Common myeloid progenitor, CD34-positive (primary cell): ENCODE data around the gene NAA60.

Experiments used
- CTCF ChIA-PET: fragments of 350-600 bp; sonication (Branson Sonifier 250); formaldehyde crosslinking; loops from one replicate; lab custom pipeline; 2021; ENCODE audit warnings: antibody characterized with exemption; lab: Charles Lee
- POLR2A ChIA-PET: fragments of 350-600 bp; sonication (Branson Sonifier 250); formaldehyde crosslinking; loops from one replicate; lab custom pipeline; 2021; ENCODE audit warnings: antibody characterized with exemption; lab: Charles Lee
- DNase-seq, 3 donors: peaks; one replicate each; pipeline versions ENCODE4 v3.0.0 to v3.0.0-alpha.2; 2013
- H3K27ac ChIP-seq, 2 experiments: 1 replicate in 1 of 2; 2 replicates in 1 of 2; pipeline ENCODE4 v1.7.0; 2013; ENCODE audit warnings: inconsistent platforms in 2 of 2, low read length in 2 of 2, mild to moderate bottlenecking in 2 of 2, low read depth in 1 of 2, moderate library complexity in 1 of 2; ENCODE audit not compliant: severe bottlenecking in 2 of 2, insufficient read depth in 1 of 2, poor library complexity in 1 of 2
- H3K27me3 ChIP-seq, 5 experiments: replicated peaks in 2 of 5; 1 replicate in 3 of 5; 2 replicates in 2 of 5; pipeline versions ENCODE4 v1.6.1 to v1.7.0; 2013; ENCODE audit warnings: low read length in 4 of 5, mild to moderate bottlenecking in 2 of 5, moderate library complexity in 2 of 5, inconsistent platforms in 1 of 5; ENCODE audit not compliant: insufficient read depth in 5 of 5, control insufficient read depth in 4 of 5
- H3K36me3 ChIP-seq, 4 experiments: 1 replicate in 2 of 4; 2 replicates in 2 of 4; pipeline versions ENCODE4 v1.6.1 to v1.7.0; 2013; ENCODE audit warnings: low read length in 3 of 4, control low read depth in 1 of 4, mild to moderate bottlenecking in 1 of 4; ENCODE audit not compliant: control insufficient read depth in 4 of 4, insufficient read depth in 4 of 4
- H3K4me1 ChIP-seq, 4 experiments: 1 replicate in 3 of 4; 2 replicates in 1 of 4; pipeline versions ENCODE4 v1.6.1 to v1.7.1; 2013; ENCODE audit warnings: low read length in 3 of 4, mild to moderate bottlenecking in 3 of 4, control low read depth in 1 of 4, inconsistent platforms in 1 of 4, moderate library complexity in 1 of 4; ENCODE audit not compliant: control insufficient read depth in 4 of 4, insufficient read depth in 4 of 4; ENCODE audit errors: control extremely low read depth in 1 of 4
- H3K4me3 ChIP-seq, 7 experiments: 1 replicate in 4 of 7; 2 replicates in 3 of 7; pipeline versions ENCODE4 v1.5.1 to v1.7.0; 2013; ENCODE audit warnings: mild to moderate bottlenecking in 7 of 7, low read length in 6 of 7, moderate library complexity in 6 of 7, inconsistent platforms in 2 of 7, low read depth in 2 of 7, control low read depth in 1 of 7; ENCODE audit not compliant: insufficient read depth in 4 of 7, control insufficient read depth in 1 of 7; ENCODE audit errors: extremely low read depth in 1 of 7
- H3K9me3 ChIP-seq, 5 experiments: 1 replicate in 4 of 5; 2 replicates in 1 of 5; pipeline versions ENCODE4 v1.6.1 to v1.7.1; 2013; ENCODE audit warnings: low read length in 4 of 5, mild to moderate bottlenecking in 2 of 5, inconsistent platforms in 1 of 5, low read depth in 1 of 5, moderate library complexity in 1 of 5; ENCODE audit not compliant: control insufficient read depth in 4 of 5, insufficient read depth in 2 of 5; ENCODE audit errors: control extremely low read depth in 1 of 5
- WGBS: methylation state at CpG from one replicate; pipeline ENCODE4 v1.1.5; 2013; ENCODE audit not compliant: insufficient coverage; 5-methylcytosine and 5-hydroxymethylcytosine counted together

The NAA60 gene

DNA sequence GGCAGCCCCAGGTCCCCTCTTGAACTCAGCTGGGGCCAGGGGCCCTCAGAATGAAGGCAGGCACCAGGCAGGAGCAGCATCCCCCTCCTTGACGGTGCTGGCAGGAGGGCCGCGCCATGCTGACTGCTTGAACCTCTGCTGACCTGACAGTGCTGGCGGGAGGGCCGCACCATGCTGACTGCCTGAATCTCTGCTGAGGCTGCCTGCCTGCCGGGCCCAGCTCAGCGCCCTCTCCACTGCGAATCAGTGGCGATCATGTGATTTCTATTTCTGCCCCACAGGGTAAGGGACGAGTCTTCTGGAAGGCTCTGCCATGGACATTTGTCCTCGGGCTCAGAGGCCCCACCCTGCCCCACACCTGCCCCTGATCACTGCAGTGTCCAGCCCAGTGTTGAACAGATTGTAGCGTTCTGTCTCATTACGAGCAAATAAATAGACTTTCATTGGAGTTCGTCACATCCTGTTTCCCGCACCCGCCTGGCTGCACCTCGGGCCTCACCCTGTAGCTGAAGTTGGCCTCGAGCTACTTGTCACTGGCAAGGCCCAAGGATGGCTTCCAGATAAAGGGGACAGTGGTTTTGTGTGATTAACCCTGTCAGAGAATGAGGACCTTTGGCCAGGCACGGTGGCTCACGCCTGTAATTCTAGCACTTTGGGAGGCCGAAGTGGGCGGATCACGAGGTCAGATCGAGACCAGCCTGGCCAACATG lies 43.2 kb downstream of the NAA60 start:
- H3K27me3 ChIP-seq: no peaks in the 10 kb centered on the region
- H3K36me3 ChIP-seq: peaks cover 10 to 62% (median 49%) of the 10 kb centered on the region in 4 experiments
- no peak for DNase-seq
- H3K4me1 ChIP-seq: peaks cover 0 to 6% (median 0%) of the 10 kb centered on the region in 4 experiments
- H3K9me3 ChIP-seq: no peaks in the 10 kb centered on the region
- no peak overlapping the region for H3K27ac ChIP-seq
- ChIA-PET POLR2A (no interaction called here), CTCF (interaction anchor here (1.0 to 1.4 kb wide), 3 partner anchors 9 to 25 kb away, joined by 3 to 4 read pairs (median 3); no protein-coding TSS in a partner anchor)
- H3K4me3 ChIP-seq: no peak overlapping the region
- 97% methylated on average over 24 of the region's 24 CpGs for WGBS

DNA sequence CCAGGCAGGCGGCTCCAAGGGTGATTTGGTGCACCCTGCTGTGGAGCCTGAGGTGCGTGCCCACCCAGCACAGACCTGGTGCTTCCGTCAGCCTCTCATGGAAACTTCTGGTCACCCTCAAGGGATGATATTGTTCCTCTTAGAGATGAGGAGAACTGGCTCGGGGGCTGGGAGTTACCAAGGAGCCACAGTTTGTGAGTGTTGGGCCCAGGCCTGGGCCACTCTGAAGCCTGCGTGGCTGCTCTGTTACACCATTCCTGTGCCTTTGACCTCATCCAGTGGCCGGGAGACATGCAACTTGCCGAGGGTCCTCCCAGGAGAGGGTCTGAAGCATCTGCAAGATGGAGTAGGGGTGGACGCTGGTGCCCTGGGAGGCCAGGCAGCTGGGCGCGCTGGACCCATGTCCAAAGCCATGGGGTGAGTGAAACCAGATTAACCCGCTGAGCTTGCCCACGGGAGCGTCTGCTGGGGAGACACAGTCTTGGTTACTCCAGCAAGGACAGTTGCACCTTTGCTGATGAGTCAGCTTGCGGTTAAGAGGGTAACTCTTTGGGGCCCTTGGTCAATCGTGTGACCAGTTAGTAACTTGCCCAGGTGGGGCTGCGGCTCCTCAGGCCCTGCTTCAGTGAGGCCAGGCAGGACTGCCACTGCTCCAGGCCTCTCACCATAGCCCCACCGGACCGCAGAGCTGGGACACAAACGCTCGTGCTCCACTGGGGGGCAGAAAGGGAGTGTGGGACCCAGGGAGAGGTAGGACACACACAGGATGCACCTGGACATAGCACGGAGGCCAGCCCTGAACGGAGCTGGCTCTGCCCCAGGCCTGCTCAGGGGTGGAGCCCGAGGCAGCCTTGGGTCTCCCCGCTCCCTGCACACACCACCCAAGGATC lies 44.3 kb downstream of the NAA60 start:
- CTCF ChIA-PET: interaction anchor here (1.0 kb wide), 1 partner anchor 12 kb away, joined by 4 read pairs; no protein-coding TSS in a partner anchor
- Histone ChIP-seq H3K27me3 (no peaks in the 10 kb centered on the region), H3K4me3 (no peak overlapping the region), H3K9me3 (no peaks in the 10 kb centered on the region), H3K27ac (no peak overlapping the region), H3K4me1 (peaks cover 0 to 7% (median 0%) of the 10 kb centered on the region in 4 experiments), H3K36me3 (peaks cover 10 to 53% (median 43%) of the 10 kb centered on the region in 4 experiments)
- WGBS: 87% methylated on average over 23 of the region's 24 CpGs
- POLR2A ChIA-PET: no interaction called here
- DNase-seq: peak in 1 of 3 donors; percentile 54

DNA sequence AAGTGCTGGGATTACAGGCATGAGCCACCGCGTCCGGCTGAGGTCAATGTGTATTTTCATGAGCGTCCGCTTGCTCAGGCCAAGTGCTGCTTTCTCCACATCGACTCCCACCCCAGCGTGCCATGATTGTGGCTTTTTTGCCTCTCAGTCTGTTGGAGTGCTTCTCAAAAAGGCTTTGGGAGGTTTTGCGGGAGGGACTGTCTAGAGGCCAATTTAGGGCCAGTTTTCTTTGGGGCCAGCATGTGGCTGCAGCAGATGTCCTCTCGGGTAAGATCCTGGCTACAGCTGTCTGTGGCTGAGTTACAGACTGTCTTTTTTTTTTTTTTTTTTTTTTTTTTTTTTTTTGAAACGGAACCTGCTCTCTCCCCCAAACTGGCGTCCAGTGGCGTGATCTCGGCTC lies 45.3 kb downstream of the NAA60 start:
- Histone ChIP-seq H3K4me1 (peaks cover 0 to 7% (median 0%) of the 10 kb centered on the region in 4 experiments), H3K27ac (no peak overlapping the region), H3K4me3 (no peak overlapping the region), H3K36me3 (peaks cover 7 to 42% (median 33%) of the 10 kb centered on the region in 4 experiments), H3K27me3 (no peaks in the 10 kb centered on the region), H3K9me3 (no peaks in the 10 kb centered on the region)
- POLR2A ChIA-PET: interaction anchor here (0.5 to 0.7 kb wide), 2 partner anchors 11 to 369 kb away, joined by 3 to 4 read pairs; no protein-coding TSS in a partner anchor
- CTCF ChIA-PET: no interaction called here
- WGBS: 93% methylated on average over 8 of the region's 13 CpGs
- no peak for DNase-seq

DNA sequence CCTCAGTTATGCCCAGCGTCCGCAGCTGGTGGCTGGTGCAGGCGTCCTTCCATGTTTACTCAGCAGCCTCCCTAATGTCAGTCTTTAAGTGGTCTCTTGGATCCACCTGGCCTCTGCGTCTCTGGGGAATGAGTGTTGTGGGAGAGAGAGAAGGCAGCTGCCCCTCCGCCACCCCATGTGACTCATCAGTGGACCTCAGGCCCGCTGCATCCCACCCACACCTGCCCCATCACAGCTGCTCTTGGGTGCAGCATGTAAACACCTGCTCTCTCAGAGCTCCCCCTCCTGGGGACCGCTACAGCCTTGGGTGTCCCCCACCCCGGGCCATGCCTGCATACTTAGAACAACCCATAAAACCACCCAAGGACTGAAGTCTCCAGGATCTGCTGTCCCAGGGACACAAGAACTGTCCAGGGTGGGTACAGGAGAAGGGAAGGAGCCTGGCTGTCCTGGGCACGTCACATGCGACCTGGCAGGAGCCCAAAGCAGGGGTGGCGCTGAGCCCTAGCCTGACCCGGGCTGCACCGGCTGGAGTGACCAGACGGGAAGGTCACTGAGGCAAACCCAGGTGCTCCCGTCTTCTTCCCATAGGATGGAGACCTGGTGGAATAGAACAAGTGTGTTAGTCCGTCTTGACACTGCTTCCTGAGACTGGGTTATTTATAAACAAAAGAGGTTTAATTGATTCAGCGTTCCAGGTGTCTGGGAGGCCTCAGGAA lies 47.6 kb downstream of the NAA60 start:
- Histone ChIP-seq H3K4me3 (no peak overlapping the region), H3K4me1 (peaks cover 0 to 7% (median 0%) of the 10 kb centered on the region in 4 experiments), H3K27ac (no peak overlapping the region), H3K27me3 (no peaks in the 10 kb centered on the region), H3K36me3 (peaks cover 0 to 20% (median 13%) of the 10 kb centered on the region in 4 experiments), H3K9me3 (no peaks in the 10 kb centered on the region)
- 81% methylated on average over 12 of the region's 17 CpGs for WGBS
- ChIA-PET CTCF (interaction anchor here (0.6 to 1.7 kb wide), 2 partner anchors 9 to 30 kb away, joined by 3 to 5 read pairs; no protein-coding TSS in a partner anchor), POLR2A (interaction anchor here (0.6 kb wide), 1 partner anchor 328 kb away, joined by 4 read pairs; no protein-coding TSS in a partner anchor)
- DNase-seq: no peak

DNA sequence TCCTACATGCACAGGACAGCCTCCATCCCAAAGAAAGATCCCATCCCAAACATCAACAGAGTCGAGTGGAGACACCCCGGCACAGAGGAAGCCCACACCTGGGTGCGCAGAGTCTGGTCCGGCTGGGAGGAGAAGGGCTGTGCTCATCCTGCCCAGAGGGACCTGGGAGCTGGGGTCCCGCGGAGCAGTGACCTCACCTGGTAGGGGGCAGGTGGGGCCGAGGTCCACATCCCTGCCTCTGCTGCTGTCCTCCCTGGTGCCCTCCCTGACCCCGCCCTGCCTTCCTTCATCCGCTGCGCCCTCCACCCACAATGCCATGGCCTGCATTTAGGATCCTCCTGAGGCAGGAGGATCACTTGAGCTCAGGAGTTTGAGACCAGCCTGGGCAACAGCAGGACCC lies 48.9 kb downstream of the NAA60 start:
- Histone ChIP-seq H3K9me3 (no peaks in the 10 kb centered on the region), H3K4me1 (peaks cover 0 to 7% (median 0%) of the 10 kb centered on the region in 4 experiments), H3K4me3 (no peak overlapping the region), H3K36me3 (peaks cover 0 to 9% (median 8%) of the 10 kb centered on the region in 4 experiments), H3K27ac (no peak overlapping the region), H3K27me3 (no peaks in the 10 kb centered on the region)
- DNase-seq: no peak
- 96% methylated on average over 9 of the region's 10 CpGs for WGBS
- ChIA-PET POLR2A (no interaction called here), CTCF (no interaction called here)

DNA sequence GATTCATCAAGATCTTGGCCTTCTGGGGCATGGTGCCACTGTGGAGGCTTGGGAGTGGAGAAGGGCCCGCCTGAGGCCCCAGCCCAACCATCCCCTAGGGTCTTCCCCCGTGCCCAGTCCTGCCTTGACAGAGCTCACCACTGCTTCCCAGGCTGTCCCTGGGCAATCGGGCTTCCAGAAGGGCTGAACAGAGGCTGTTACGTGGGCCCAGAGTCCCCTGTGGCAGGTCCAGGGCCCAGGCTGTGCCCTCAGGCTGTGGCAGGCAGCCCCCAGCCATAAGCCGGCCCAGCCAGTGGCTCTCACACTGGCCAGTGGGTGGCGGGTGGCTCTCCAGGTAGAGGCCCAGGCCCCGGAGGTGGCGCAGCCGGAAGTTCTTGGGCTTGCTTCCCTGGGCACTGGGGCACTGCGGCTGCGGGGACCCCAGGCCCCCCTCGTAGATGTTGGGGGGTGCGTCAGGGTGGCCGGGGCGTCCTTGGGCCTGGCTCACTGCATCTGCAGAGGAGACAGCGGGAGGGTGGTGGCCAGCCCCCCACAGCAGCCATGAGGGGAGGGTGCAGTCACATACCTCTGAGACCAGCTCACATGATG lies 51.0 kb downstream of the NAA60 start:
- POLR2A ChIA-PET: interaction anchor here (0.6 kb wide), 1 partner anchor 14 kb away, joined by 5 read pairs; no protein-coding TSS in a partner anchor
- no peaks in the 10 kb centered on the region for H3K27me3 ChIP-seq
- H3K4me1 ChIP-seq: peaks cover 0 to 7% (median 0%) of the 10 kb centered on the region in 4 experiments
- CTCF ChIA-PET: no interaction called here
- H3K9me3 ChIP-seq: no peaks in the 10 kb centered on the region
- no peaks in the 10 kb centered on the region for H3K36me3 ChIP-seq
- H3K4me3 ChIP-seq: no peak overlapping the region
- no peak overlapping the region for H3K27ac ChIP-seq
- no peak for DNase-seq
- 98% methylated on average over 16 of the region's 16 CpGs for WGBS
